ENCODE results near the gene TACC3.

The TACC3 gene

DNA sequence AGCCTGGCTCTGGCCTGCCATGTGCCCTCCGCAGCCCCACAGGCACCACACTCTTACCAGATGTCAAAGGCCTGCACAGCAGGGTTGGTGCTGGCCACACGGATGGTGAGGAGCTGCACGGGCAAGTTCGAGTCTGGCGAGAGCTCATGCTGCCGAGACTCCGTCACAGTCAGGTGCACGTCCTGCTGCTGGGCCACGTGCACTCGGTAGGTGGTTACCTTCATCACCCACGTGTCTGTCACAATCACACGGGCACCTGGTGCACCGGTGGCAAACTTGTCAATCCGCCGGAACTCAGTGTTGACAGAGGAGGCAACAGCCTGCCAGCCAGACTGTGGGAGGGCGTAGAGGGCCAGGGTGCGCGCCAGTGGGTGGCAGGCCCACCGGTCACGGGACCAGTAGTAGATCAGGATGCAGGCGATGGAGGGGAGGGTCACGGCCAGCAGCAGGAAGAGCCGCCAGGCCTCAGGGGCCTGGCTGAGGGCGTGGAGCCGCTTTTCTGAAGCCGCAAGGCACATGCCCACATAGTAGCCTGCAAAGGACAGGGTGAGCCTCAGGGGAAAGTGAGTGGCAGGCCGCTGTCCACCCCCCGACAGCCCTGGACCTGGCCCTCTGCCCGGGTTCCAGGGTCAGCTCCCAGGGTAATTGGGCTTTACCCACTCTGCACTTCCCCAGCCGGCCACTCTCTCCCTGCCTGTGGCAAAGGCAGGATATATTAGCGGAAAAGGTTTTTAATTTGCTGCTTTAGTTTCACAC lies 3.0 kb upstream of the TACC3 start:
- no peak for DNase-seq (ENCODE audit: low read depth in 2 of 2)
- TF ChIP-seq, protein P1, sequence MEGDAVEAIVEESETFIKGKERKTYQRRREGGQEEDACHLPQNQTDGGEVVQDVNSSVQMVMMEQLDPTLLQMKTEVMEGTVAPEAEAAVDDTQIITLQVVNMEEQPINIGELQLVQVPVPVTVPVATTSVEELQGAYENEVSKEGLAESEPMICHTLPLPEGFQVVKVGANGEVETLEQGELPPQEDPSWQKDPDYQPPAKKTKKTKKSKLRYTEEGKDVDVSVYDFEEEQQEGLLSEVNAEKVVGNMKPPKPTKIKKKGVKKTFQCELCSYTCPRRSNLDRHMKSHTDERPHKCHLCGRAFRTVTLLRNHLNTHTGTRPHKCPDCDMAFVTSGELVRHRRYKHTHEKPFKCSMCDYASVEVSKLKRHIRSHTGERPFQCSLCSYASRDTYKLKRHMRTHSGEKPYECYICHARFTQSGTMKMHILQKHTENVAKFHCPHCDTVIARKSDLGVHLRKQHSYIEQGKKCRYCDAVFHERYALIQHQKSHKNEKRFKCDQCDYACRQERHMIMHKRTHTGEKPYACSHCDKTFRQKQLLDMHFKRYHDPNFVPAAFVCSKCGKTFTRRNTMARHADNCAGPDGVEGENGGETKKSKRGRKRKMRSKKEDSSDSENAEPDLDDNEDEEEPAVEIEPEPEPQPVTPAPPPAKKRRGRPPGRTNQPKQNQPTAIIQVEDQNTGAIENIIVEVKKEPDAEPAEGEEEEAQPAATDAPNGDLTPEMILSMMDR (IDR thresholded peaks at IDR 0.05; ENCODE audit: low read depth, low read length) = no peak
- no peak overlapping the region for H3K4me3 ChIP-seq (replicated peaks in 1 of 2; ENCODE audit: low read depth in 2 of 2, low read length in 2 of 2)

DNA sequence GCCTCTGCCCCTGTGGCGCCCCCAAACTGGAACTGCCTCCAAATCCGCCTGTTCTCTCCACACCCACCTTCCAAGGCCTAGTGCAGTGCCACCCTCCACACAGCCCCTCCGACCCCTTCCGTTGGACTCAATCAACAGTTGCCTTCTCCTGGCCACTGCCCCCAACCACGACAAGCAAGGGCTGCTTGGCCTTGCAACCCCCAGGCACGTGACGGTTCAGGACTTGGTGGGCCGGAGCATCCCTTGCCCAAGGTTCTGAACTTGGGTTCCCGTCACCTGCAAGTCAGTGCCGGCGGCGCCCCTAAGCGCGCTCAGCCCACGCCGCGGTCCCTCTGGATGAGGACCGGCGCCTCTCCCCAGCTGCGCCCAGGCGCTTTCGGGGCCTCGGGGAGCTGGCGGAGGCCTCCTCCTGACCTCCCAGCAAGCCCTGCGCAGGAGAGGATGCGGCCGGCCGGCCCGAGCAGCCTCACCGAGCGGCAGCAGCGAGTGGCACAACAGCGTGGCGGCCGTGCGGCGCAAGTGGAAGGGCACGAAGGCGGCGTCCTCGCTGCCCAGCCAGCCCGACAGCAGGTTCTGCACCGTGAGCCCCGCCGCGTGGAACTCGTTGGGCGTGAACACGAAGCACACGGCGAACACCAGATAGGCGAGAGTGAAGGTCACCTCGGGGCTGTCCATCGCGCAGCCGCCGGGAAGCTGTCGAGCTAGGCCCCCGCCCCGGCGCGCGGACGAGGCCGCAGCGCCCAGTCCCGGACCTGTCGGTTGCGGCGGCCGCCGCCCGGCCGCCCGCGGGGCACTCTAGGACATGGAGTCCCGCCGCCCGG lies 948 bp upstream of the TACC3 start:
- TF ChIP-seq, protein P1 (IDR thresholded peaks at IDR 0.05; ENCODE audit: low read depth, low read length) = no peak
- peak overlapping the region; percentile 68 to 71 for H3K4me3 ChIP-seq (replicated peaks in 1 of 2; ENCODE audit: low read depth in 2 of 2, low read length in 2 of 2)
- DNase-seq (ENCODE audit: low read depth in 2 of 2) = peak; percentile 49 to 51

DNA sequence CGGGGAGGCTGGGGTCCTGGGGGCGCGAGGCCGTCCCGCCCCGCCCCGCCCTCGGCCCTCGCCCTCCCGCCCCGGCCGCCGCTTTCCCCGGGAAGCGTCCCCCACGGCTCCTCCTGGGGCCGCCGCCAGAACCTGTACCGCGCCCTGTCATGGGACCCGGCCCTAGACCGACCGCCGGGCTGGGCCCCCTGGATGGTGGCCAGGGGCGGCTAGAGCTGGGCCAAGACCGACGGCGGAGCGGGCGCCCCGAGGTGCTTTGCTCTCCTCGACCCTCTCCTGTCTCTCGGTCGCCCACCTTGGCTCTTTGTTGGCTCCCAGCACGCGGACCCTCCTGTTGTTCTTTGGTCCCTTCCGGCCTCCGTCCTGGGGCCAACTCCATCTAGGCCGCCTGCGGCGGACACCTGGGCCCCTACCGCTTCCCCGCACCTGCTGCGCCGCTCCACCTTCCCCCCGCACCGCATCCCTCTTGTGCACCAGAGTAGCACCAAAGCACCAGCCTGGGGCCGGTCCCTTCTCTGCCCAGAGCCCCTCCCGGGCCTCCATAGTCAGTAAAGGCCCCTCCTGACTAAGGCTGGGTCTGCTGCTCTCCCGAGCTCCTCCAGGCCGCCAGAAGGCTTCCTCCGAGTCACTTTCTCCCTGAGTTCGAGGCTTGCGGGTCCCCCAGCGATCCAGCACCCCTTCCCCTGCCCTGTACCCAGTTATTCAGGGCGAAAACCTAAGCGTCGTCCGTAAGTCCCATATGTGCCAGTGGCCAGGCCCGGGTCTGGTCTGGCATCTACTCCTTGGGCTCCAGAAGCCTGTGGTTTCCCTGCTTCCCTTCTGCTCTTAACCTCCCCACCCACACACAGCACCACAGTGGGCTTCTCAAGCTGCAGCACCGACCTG lies 587 bp downstream of the TACC3 start:
- H3K4me3 ChIP-seq (replicated peaks in 1 of 2; ENCODE audit: low read depth in 2 of 2, low read length in 2 of 2) = peak overlapping the region; percentile 46 to 69
- DNase-seq (ENCODE audit: low read depth in 2 of 2) = no peak
- TF ChIP-seq, protein P1 (IDR thresholded peaks at IDR 0.05; ENCODE audit: low read depth, low read length) = no peak

DNA sequence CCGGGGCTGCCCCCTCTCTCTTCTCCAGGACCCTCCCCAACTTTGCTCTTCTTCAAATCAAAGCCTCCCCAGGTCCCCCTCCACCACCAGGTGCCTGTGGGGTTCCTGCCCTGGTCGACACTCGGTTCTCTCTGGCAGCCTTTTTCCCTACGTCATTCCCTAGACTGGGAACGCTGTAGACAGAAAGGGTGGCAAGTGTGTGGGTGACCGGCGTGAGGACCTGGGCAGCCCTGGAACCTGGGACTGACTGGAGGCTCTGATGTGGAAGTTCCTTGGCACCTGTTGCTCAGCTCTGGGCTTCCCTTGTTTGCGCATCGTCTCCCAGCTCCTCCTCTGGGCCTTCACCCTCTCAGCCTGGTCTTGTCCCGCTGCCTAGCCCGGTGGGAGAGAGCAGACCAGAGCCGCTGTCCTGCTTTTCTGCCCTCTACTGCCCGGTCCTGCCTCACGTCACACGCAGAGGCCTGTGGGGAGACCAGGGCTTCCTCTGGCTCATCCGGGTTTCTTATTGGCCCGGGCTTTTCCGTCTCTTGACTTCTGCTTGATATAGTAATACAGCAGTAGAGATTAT lies 1.3 kb downstream of the TACC3 start:
- peak overlapping the region in 1 of 2 donors; percentile 69 for H3K4me3 ChIP-seq (replicated peaks in 1 of 2; ENCODE audit: low read depth in 2 of 2, low read length in 2 of 2)
- TF ChIP-seq, protein P1 (IDR thresholded peaks at IDR 0.05; ENCODE audit: low read depth, low read length) = no peak
- no peak for DNase-seq (ENCODE audit: low read depth in 2 of 2)

DNA sequence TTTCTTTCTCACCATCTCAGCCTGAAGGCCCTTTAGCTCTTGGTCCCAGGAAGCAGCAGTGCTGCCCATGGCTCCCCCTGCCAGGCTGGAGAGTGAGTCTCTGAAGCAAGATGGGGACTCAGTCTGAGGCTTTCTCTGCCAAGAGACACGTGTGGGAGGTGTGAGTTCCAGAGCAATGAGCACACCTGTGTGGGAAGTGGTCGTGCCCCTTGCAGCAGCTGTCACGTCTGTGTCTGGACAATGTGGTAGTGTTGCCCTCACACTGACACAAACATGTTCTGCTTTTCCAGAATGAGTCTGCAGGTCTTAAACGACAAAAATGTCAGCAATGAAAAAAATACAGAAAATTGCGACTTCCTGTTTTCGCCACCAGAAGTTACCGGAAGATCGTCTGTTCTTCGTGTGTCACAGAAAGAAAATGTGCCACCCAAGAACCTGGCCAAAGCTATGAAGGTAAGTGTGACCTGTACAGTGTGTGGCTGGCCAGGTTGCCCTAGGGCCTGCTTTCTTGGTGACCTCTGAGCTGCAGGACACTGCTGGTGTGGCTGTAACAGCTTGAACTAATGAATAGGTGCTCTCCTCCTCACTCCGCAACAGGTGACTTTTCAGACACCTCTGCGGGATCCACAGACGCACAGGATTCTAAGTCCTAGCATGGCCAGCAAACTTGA lies 1.9 kb downstream of the TACC3 start:
- TF ChIP-seq, protein P1 (IDR thresholded peaks at IDR 0.05; ENCODE audit: low read depth, low read length) = no peak
- H3K4me3 ChIP-seq (replicated peaks in 1 of 2; ENCODE audit: low read depth in 2 of 2, low read length in 2 of 2) = peak overlapping the region in 1 of 2 donors; percentile 69
- DNase-seq (ENCODE audit: low read depth in 2 of 2) = no peak

DNA sequence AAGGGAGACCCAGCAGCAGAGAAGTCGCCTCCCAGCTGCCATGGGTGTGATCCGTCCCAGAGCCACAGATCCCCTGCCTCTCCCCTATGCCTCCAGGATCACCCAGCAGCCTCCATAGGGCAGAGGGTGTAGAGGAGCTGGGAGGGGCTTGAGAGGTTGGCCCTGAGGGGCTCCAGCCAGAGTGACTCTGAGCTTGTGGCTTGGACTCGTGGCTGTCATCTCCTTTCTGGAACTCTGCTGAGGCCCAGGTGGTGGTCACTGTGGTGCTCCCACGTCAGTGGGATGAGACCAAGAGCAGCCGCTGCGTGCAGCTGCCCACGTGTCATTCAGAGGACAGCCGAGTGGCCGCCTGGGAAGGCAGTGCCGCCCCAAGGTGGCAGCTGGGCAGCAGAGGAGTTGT lies 4.2 kb downstream of the TACC3 start:
- DNase-seq (ENCODE audit: low read depth in 2 of 2) = no peak
- TF ChIP-seq, protein P1 (IDR thresholded peaks at IDR 0.05; ENCODE audit: low read depth, low read length) = no peak
- no peak overlapping the region for H3K4me3 ChIP-seq (replicated peaks in 1 of 2; ENCODE audit: low read depth in 2 of 2, low read length in 2 of 2)
